Body of pancreas (tissue), 4 donors: Measurements from ENCODE around the gene PAQR8.

Experiments
- POLR2A ChIP-seq, 3 donors: fragments of 450-650 bp; IDR thresholded peaks; one replicate each; pipeline ENCODE4 v1.6.1; 2016; ENCODE audit warnings: antibody characterized with exemption in 3 of 3, mild to moderate bottlenecking in 2 of 3
- TF ChIP-seq, protein P1 (sequence below), 7 experiments: fragments of 450-650 bp in 4 of 7; fragments of 200-600 bp in 3 of 7; sonication (generic) in 3 of 7; IDR thresholded peaks; one replicate each; pipeline ENCODE4 v1.5.1; 2016 to 2019; ENCODE audit warnings: antibody characterized with exemption in 7 of 7

DNA sequence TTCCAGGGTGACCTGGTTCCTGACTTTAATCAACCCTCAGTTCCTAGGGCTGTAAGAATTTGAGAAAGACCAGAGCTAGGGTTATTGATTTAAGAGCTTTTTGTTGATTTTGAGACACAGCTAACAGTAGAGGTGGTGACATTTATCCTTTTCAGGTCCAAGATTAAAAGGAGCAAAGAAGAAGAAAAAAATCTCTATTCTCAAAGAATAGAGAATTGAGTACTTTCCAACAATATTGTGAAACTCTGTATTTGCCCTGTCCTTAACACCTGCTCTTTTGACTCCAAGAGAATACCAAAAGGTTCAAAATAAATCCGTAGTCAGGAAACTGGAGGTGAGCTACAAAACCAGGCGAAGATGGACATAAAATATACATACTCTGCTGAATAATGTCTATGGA, 7.3 kb downstream of the PAQR8 start:
- TF ChIP-seq, protein P1, sequence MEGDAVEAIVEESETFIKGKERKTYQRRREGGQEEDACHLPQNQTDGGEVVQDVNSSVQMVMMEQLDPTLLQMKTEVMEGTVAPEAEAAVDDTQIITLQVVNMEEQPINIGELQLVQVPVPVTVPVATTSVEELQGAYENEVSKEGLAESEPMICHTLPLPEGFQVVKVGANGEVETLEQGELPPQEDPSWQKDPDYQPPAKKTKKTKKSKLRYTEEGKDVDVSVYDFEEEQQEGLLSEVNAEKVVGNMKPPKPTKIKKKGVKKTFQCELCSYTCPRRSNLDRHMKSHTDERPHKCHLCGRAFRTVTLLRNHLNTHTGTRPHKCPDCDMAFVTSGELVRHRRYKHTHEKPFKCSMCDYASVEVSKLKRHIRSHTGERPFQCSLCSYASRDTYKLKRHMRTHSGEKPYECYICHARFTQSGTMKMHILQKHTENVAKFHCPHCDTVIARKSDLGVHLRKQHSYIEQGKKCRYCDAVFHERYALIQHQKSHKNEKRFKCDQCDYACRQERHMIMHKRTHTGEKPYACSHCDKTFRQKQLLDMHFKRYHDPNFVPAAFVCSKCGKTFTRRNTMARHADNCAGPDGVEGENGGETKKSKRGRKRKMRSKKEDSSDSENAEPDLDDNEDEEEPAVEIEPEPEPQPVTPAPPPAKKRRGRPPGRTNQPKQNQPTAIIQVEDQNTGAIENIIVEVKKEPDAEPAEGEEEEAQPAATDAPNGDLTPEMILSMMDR (IDR thresholded peaks at IDR 0.05): no peak
- no peak for TF ChIP-seq POLR2A (IDR thresholded peaks at IDR 0.05)
